K562 (cell line): ENCODE results near the gene POC1B. TPM values are rescaled to one million over a fixed set of nuclear protein-coding genes. Genes with fewer than 3 reads are reported as not detected.
A peak's percentile ranks its signal among the peaks of the same experiment; 100 is the strongest.
"Not testable (repeated sequence)": the region's sequence is repeated elsewhere in the genome, so short reads cannot be mapped to it uniquely, and the experiment has no call there.

Experiments
- ATAC-seq: fragments of 200-7000 bp; cut with Tn5 transposase; 3 replicates; pipeline ENCODE4 v1.9.1; 2020; ENCODE audit warnings: moderate library complexity
- BruUV-seq: library from RNA; stranded (reverse); fragments of 400-500 nt; replicated peaks from 2 replicates; lab custom pipeline; 2021; lab: Mats Ljungman, UMichigan
- CTCF ChIA-PET: fragments of 300-600 bp; formaldehyde crosslinking; extraction: SDS; loops from one replicate; lab custom pipeline; 2021; ENCODE audit warnings: low intra/inter-chr PET ratio; lab: Yijun Ruan, JAX
- POLR2A ChIA-PET: fragments of 300-600, 350-650 bp; sonication (Branson Sonifier 250); formaldehyde crosslinking; extraction: SDS; loops from one replicate; lab custom pipeline; 2021; ENCODE audit warnings: antibody characterized with exemption, inconsistent platforms; lab: Yijun Ruan, JAX
- DNase-seq, 4 experiments: peaks; one replicate each; pipeline versions ENCODE4 v3.0.0 to v3.0.0-alpha.2; 2011 to 2018; ENCODE audit warnings: low spot score in 3 of 4, mixed read lengths in 3 of 4; ENCODE audit errors: extremely low read depth in 1 of 4
- FAIRE-seq: peaks from 2 replicates; lab custom pipeline; 2011; peaks lifted over from hg19 to GRCh38; lab: Jason Lieb, UNC
- H2AFZ ChIP-seq: 2 replicates; pipeline ENCODE4 v1.6.0; 2011; ENCODE audit warnings: low read depth, low read length, control low read depth, inconsistent platforms
- H3K27ac ChIP-seq: fragments of 200-600 bp; 3 replicates; pipeline ENCODE4 v1.8.0; 2011; ENCODE audit warnings: low read depth, mild to moderate bottlenecking, control low read depth, inconsistent platforms, low read length, moderate library complexity, mixed read lengths; ENCODE audit errors: extremely low read depth
- H3K27me3 ChIP-seq, 2 experiments: fragments of 300-600 bp in 1 of 2; 2 replicates in 1 of 2; 3 replicates in 1 of 2; pipeline versions ENCODE4 v1.6.0 to v1.8.0; 2011; ENCODE audit warnings: inconsistent platforms in 2 of 2, low read length in 2 of 2, mild to moderate bottlenecking in 1 of 2, mixed read lengths in 1 of 2, moderate library complexity in 1 of 2; ENCODE audit not compliant: control insufficient read depth in 2 of 2, insufficient read depth in 2 of 2
- H3K36me3 ChIP-seq: fragments of 300-600 bp; 3 replicates; pipeline ENCODE4 v1.8.0; 2011; ENCODE audit warnings: mild to moderate bottlenecking, low read length, inconsistent platforms; ENCODE audit not compliant: control insufficient read depth, insufficient read depth
- H3K4me1 ChIP-seq, 2 experiments: fragments of 200-600 bp in 1 of 2; replicated peaks in 1 of 2; 2 replicates in 1 of 2; 3 replicates in 1 of 2; pipeline versions ENCODE4 v1.5.1 to v1.8.0; 2011; ENCODE audit warnings: inconsistent platforms in 2 of 2, low read length in 2 of 2, mild to moderate bottlenecking in 1 of 2, mixed read lengths in 1 of 2, moderate library complexity in 1 of 2; ENCODE audit not compliant: control insufficient read depth in 2 of 2, insufficient read depth in 2 of 2
- H3K4me2 ChIP-seq: 2 replicates; pipeline ENCODE4 v1.6.1; 2011; ENCODE audit warnings: low read length, control low read depth, inconsistent platforms, mixed read lengths; ENCODE audit not compliant: insufficient read depth
- H3K4me3 ChIP-seq: fragments of 200-600 bp; sonication (generic), shearing (Covaris generic); 2 replicates; pipeline ENCODE4 v1.5.1; 2016; ENCODE audit warnings: control low read depth, inconsistent platforms
- H3K79me2 ChIP-seq: fragments of 200-600 bp; 3 replicates; pipeline ENCODE4 v1.8.0; 2011; ENCODE audit warnings: low read length, inconsistent platforms; ENCODE audit not compliant: control insufficient read depth, insufficient read depth
- H3K9ac ChIP-seq, 2 experiments: 2 replicates each; pipeline versions ENCODE4 v1.6.0 to v1.6.1; 2011; ENCODE audit warnings: low read depth in 2 of 2, low read length in 2 of 2, control low read depth in 1 of 2, inconsistent platforms in 1 of 2, mild to moderate bottlenecking in 1 of 2, mixed read lengths in 1 of 2; ENCODE audit not compliant: insufficient read depth in 1 of 2
- H3K9me1 ChIP-seq: one replicate; pipeline ENCODE4 v1.6.0; 2011; ENCODE audit warnings: inconsistent platforms, mild to moderate bottlenecking, low read length, moderate library complexity; ENCODE audit not compliant: control insufficient read depth, insufficient read depth
- H3K9me3 ChIP-seq: replicated peaks from 2 replicates; pipeline ENCODE4 v1.5.1; 2011; ENCODE audit warnings: low read depth, low read length, inconsistent platforms; ENCODE audit not compliant: control insufficient read depth, insufficient read depth
- H4K20me1 ChIP-seq: replicated peaks from 2 replicates; pipeline ENCODE4 v1.6.1; 2011; ENCODE audit warnings: low read length, inconsistent platforms, mixed read lengths; ENCODE audit not compliant: control insufficient read depth, insufficient read depth
- CTCF ChIP-seq, 3 experiments: IDR thresholded peaks in 2 of 3; conservative IDR thresholded peaks in 1 of 3; 2 replicates each; pipeline ENCODE4 v1.5.1; 2011 to 2012; ENCODE audit warnings: low read length in 3 of 3, mild to moderate bottlenecking in 3 of 3, control low read depth in 2 of 3, improper control_type of control experiment in 1 of 3, inconsistent platforms in 1 of 3, low read depth in 1 of 3, mixed read lengths in 1 of 3, moderate library complexity in 1 of 3; ENCODE audit not compliant: insufficient read depth in 2 of 3
- RAD21 ChIP-seq, 2 experiments: fragments of 250-450 bp in 1 of 2; fragments of 450-650 bp in 1 of 2; sonication (Bioruptor Pico) in 1 of 2; formaldehyde crosslinking in 1 of 2; IDR thresholded peaks in 1 of 2; conservative IDR thresholded peaks in 1 of 2; 2 replicates each; pipeline versions ENCODE4 v1.4.0 to v1.8.0; 2020 to 2022; ENCODE audit warnings: mild to moderate bottlenecking in 2 of 2, moderate library complexity in 1 of 2
- ZNF384 ChIP-seq: IDR thresholded peaks from 2 replicates; pipeline ENCODE4 v1.6.1; 2012; ENCODE audit warnings: low read depth, low read length, improper control_type of control experiment
- WGBS: fragments of 100-300 bp; shearing (Covaris generic); methylation state at CpG from one replicate; pipeline ENCODE4 v1.1.6; 2016; ENCODE audit warnings: low coverage, mixed read lengths; ENCODE audit not compliant: insufficient coverage; ENCODE audit errors: missing lambda C conversion rate; 5-methylcytosine and 5-hydroxymethylcytosine counted together
- in situ Hi-C: fragments of 300-500 bp; cut with MboI; formaldehyde crosslinking; loops from 4 replicates; pipeline ENCODE4 v1.15.0; 2018; ENCODE audit warnings: inconsistent platforms, mixed read lengths
- intact Hi-C: fragments of 100-400 bp; cut with micrococcal nuclease; formaldehyde crosslinking; loops from 2 replicates; pipeline ENCODE4 v1.14.2; 2022
- polyA plus RNA-seq, 8 experiments: library from polyadenylated mRNA; depleted of rRNA in 4 of 8; stranded (reverse) in 5 of 8; unstranded in 3 of 8; fragments of >200 nt; fragmentation: Nextera tagmentation in 2 of 8; fragmentation: Illumina TruSeq in 1 of 8; extraction: Ambion mirVana in 2 of 8; extraction: Trizol in 1 of 8; gene quantifications; 2 replicates each; pipeline versions ENCODE4 v1.2.1 to v1.2.3, GENCODE V29; 2011 to 2014; ENCODE audit warnings: inconsistent platforms in 1 of 8, missing spikeins in 1 of 8
- total RNA-seq, 7 experiments: library from RNA; depleted of rRNA in 6 of 7; stranded (reverse); fragments of >200 nt in 6 of 7; fragmentation: Illumina TruSeq in 2 of 7; extraction: Trizol in 2 of 7; gene quantifications; 2 replicates each; pipeline versions ENCODE4 v1.2.1 to v1.2.3, GENCODE V29; 2011 to 2021; ENCODE audit warnings: low replicate concordance in 1 of 7

Gene POC1B
- total and polyA plus RNA-seq, 9 of the 15 experiments (the other 6 are each of a cell fraction or from before 2014, with no cell fraction given), result 4.5 to 16.1 (median 10.4) TPM

GRCh38 chr12:89459279-89459678 lies 66.6 kb downstream of the POC1B start:
- H3K4me2 ChIP-seq, H3K27ac ChIP-seq, BruUV-seq, H3K27me3 ChIP-seq, H4K20me1 ChIP-seq, H3K79me2 ChIP-seq, H2AFZ ChIP-seq, H3K9me3 ChIP-seq, ATAC-seq, FAIRE-seq, H3K4me1 ChIP-seq, H3K9me1 ChIP-seq, DNase-seq, H3K9ac ChIP-seq, H3K36me3 ChIP-seq, POLR2A ChIA-PET, H3K4me3 ChIP-seq: not testable (repeated sequence)
- 17% methylated on average over 1 of the region's 4 CpGs for WGBS
- intact Hi-C loops, result loop anchor here (10.0 kb wide), 1 partner anchor 1344 kb away; no protein-coding TSS in a partner anchor
- TF ChIP-seq ZNF384 (peak; percentile 75; the same call in 1 of the 2 replicates), RAD21 (CRISPR knock-in tag; conservative IDR thresholded peaks at IDR 0.05 in 1 of 2, IDR thresholded peaks at IDR 0.05 in 1 of 2) (peak; percentile 46 to 54), CTCF (IDR thresholded peaks at IDR 0.05 in 2 of 3, conservative IDR thresholded peaks at IDR 0.05 in 1 of 3; ENCODE audit: insufficient read depth in 2 of 3, low read depth in 1 of 3, low read length in 3 of 3) (peak in 1 of 3 experiments; percentile 23; a peak in 2 of 6 replicates)
- in situ Hi-C loops, result loop anchor here (5.0 to 25.0 kb wide), 3 partner anchors 404 to 1478 kb away; no protein-coding TSS in a partner anchor
- CTCF ChIA-PET, result interaction anchor here (0.6 to 4.8 kb wide), 4 partner anchors 408 to 1347 kb away, joined by 3 to 48 read pairs (median 5); no protein-coding TSS in a partner anchor
